GM18502 (cell line): Measurements from ENCODE around the gene GALNT10.

Source experiments
- ATAC-seq: cut with Tn5 transposase; IDR thresholded peaks from one replicate; pipeline ENCODE4 v1.9.1; 2021; ENCODE audit warnings: mild to moderate bottlenecking; ENCODE audit not compliant: unreplicated experiment, poor library complexity

The GALNT10 gene

GRCh38 chr5:154396128-154396527 is 205.6 kb downstream of the GALNT10 start:
- no peak for ATAC-seq

GRCh38 chr5:154397652-154398406 is 207.3 kb downstream of the GALNT10 start:
- ATAC-seq: no peak

GRCh38 chr5:154400678-154401077 is 210.1 kb downstream of the GALNT10 start:
- ATAC-seq: no peak

GRCh38 chr5:154401355-154401754 is 210.8 kb downstream of the GALNT10 start:
- ATAC-seq: no peak

GRCh38 chr5:154401931-154402330 is 211.4 kb downstream of the GALNT10 start:
- ATAC-seq: no peak

GRCh38 chr5:154402611-154403010 is 212.1 kb downstream of the GALNT10 start:
- no peak for ATAC-seq

GRCh38 chr5:154403234-154403633 is 212.7 kb downstream of the GALNT10 start:
- ATAC-seq: no peak

GRCh38 chr5:154403776-154404387 is 213.3 kb downstream of the GALNT10 start:
- ATAC-seq: no peak

GRCh38 chr5:154405078-154405792 is 214.7 kb downstream of the GALNT10 start:
- peak; percentile 97 for ATAC-seq

GRCh38 chr5:154406231-154406630 is 215.7 kb downstream of the GALNT10 start:
- no peak for ATAC-seq

- ATAC-seq: no peak
Measured at GRCh38 chr5:154406826-154407225, 216.3 kb downstream of the GALNT10 start.

GRCh38 chr5:154408811-154409210 is 218.3 kb downstream of the GALNT10 start:
- no peak for ATAC-seq

GRCh38 chr5:154409230-154409840 is 218.8 kb downstream of the GALNT10 start:
- ATAC-seq: no peak

- no peak for ATAC-seq
Measured at GRCh38 chr5:154410008-154410407, 219.5 kb downstream of the GALNT10 start.

GRCh38 chr5:154410786-154411185 is 220.3 kb downstream of the GALNT10 start:
- ATAC-seq: no peak

GRCh38 chr5:154411338-154411737 is 220.8 kb downstream of the GALNT10 start:
- no peak for ATAC-seq

- ATAC-seq: no peak
Measured at GRCh38 chr5:154412316-154412715, 221.8 kb downstream of the GALNT10 start.

GRCh38 chr5:154412925-154413324 is 222.4 kb downstream of the GALNT10 start:
- no peak for ATAC-seq

GRCh38 chr5:154415114-154415513 is 224.6 kb downstream of the GALNT10 start:
- no peak for ATAC-seq

- no peak for ATAC-seq
Measured at GRCh38 chr5:154418344-154418820, 227.8 kb downstream of the GALNT10 start.

- ATAC-seq: no peak
Measured at GRCh38 chr5:154419236-154419635, 228.7 kb downstream of the GALNT10 start.
